IPS-18c (cell line): ENCODE data around the gene GOLGA6C.
"Not testable (repeated sequence)": the region's sequence is repeated elsewhere in the genome, so short reads cannot be mapped to it uniquely, and the experiment has no call there.

Experiments used
- H3K4me3 ChIP-seq: 2 replicates; pipeline ENCODE4 v1.7.0; 2013; ENCODE audit warnings: low read depth, mild to moderate bottlenecking, low read length, moderate library complexity; ENCODE audit not compliant: insufficient read depth
- H3K9me3 ChIP-seq: one replicate; pipeline ENCODE4 v1.6.1; 2013; ENCODE audit warnings: mild to moderate bottlenecking, low read length, moderate library complexity; ENCODE audit not compliant: control insufficient read depth, insufficient read depth

Gene GOLGA6C

GRCh38 chr15:75258034-75258433, at the start of gene GOLGA6C:
Gene GOLGA6C (plus strand): TSS chr15:75258334. CDS start chr15:75258599, 265 bp downstream.
- not testable (repeated sequence) for H3K4me3 ChIP-seq, H3K9me3 ChIP-seq

GRCh38 chr15:75208501-75209288, 49.4 kb upstream of the GOLGA6C start:
- Histone ChIP-seq H3K4me3 (no peak overlapping the region), H3K9me3 (no peaks in the 10 kb centered on the region)

GRCh38 chr15:75209289-75209676, 48.9 kb upstream of the GOLGA6C start:
- H3K4me3 ChIP-seq, result no peak overlapping the region

GRCh38 chr15:75210811-75211230, 47.3 kb upstream of the GOLGA6C start:
- Histone ChIP-seq H3K9me3 (no peaks in the 10 kb centered on the region), H3K4me3 (no peak overlapping the region)

More at GRCh38 chr15:75209289-75209676, 48.9 kb upstream of the GOLGA6C start:
- no peaks in the 10 kb centered on the region for H3K9me3 ChIP-seq

- H3K4me3 ChIP-seq, result no peak overlapping the region
- H3K9me3 ChIP-seq, result no peaks in the 10 kb centered on the region
Observed at GRCh38 chr15:75211436-75212199, 46.5 kb upstream of the GOLGA6C start.

- Histone ChIP-seq H3K9me3 (no peaks in the 10 kb centered on the region), H3K4me3 (no peak overlapping the region)
Observed at GRCh38 chr15:75212200-75212858, 45.8 kb upstream of the GOLGA6C start.

- no peaks in the 10 kb centered on the region for H3K9me3 ChIP-seq
Observed at GRCh38 chr15:75213212-75213767, 44.8 kb upstream of the GOLGA6C start.

GRCh38 chr15:75213768-75214221, 44.3 kb upstream of the GOLGA6C start:
- H3K4me3 ChIP-seq, result no peak overlapping the region

More at GRCh38 chr15:75213212-75213767, 44.8 kb upstream of the GOLGA6C start:
- H3K4me3 ChIP-seq, result no peak overlapping the region

GRCh38 chr15:75214293-75215096, 43.6 kb upstream of the GOLGA6C start:
- Histone ChIP-seq H3K4me3 (no peak overlapping the region), H3K9me3 (no peaks in the 10 kb centered on the region)

More at GRCh38 chr15:75213768-75214221, 44.3 kb upstream of the GOLGA6C start:
- no peaks in the 10 kb centered on the region for H3K9me3 ChIP-seq

GRCh38 chr15:75215107-75216004, 42.8 kb upstream of the GOLGA6C start:
- no peaks in the 10 kb centered on the region for H3K9me3 ChIP-seq
- H3K4me3 ChIP-seq, result no peak overlapping the region

GRCh38 chr15:75217012-75217411, 41.1 kb upstream of the GOLGA6C start:
- no peaks in the 10 kb centered on the region for H3K9me3 ChIP-seq

GRCh38 chr15:75217574-75217973, 40.6 kb upstream of the GOLGA6C start:
- not testable (repeated sequence) for H3K4me3 ChIP-seq, H3K9me3 ChIP-seq

More at GRCh38 chr15:75217012-75217411, 41.1 kb upstream of the GOLGA6C start:
- H3K4me3 ChIP-seq, result no peak overlapping the region

GRCh38 chr15:75219507-75219929, 38.6 kb upstream of the GOLGA6C start:
- not testable (repeated sequence) for H3K4me3 ChIP-seq, H3K9me3 ChIP-seq

- Histone ChIP-seq H3K9me3 (no peaks in the 10 kb centered on the region), H3K4me3 (no peak overlapping the region)
Observed at GRCh38 chr15:75223688-75224087, 34.4 kb upstream of the GOLGA6C start.

GRCh38 chr15:75224281-75224680, 33.9 kb upstream of the GOLGA6C start:
- Histone ChIP-seq H3K9me3 (no peaks in the 10 kb centered on the region), H3K4me3 (no peak overlapping the region)
